GM18502 (cell line): Measurements from ENCODE around the gene GRM8.

Source experiments
- ATAC-seq: cut with Tn5 transposase; IDR thresholded peaks from one replicate; pipeline ENCODE4 v1.9.1; 2021; ENCODE audit warnings: mild to moderate bottlenecking; ENCODE audit not compliant: unreplicated experiment, poor library complexity

The GRM8 gene

DNA sequence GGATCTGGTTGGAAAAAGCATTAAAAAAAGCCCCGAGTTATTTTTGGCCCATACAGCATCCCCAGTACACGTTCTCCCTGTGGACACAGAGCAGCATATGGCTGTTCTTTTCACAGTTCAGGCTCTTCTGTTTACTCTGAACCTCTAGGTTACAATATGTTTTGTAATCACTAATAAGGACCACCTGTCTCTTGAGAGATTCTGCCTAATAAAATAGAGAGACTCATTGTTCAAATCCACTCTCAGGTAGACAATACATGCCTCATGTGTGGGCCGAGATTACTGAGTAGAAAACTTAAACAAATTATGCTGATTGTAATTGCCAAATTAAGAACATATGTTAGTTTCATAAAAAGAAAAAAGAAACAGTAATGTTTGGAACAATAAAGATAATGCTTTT, 647.7 kb downstream of the GRM8 start:
- ATAC-seq, result no peak

DNA sequence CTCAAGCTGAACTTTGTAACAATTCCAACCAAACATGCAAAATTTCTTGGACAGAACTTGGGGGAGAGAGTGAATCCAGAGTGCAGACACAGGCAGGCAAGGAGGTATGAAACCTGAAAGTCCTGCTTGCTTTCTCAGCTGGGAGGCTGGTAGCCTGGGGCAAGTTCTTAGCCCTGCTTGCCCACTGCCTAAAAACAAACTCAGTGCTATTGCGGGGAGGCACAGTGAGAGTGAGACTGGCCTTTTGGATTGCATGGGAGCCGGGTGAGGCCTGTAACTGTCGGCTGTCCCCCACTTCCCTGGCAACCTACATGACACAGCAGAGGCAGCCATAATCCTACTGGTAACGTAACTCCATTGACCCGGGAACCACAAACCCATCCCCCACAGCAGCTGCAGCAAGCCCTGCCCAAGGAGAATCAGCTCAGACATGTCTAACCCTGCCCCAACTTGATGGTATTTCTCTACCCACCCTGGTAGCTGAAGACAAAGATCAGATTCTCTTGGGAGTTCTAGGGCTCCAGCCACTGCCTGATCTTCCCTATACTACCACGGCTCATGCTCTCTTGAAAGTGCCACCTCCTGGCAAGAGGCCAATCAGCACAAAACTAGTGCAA, 663.6 kb downstream of the GRM8 start:
- ATAC-seq, result no peak

DNA sequence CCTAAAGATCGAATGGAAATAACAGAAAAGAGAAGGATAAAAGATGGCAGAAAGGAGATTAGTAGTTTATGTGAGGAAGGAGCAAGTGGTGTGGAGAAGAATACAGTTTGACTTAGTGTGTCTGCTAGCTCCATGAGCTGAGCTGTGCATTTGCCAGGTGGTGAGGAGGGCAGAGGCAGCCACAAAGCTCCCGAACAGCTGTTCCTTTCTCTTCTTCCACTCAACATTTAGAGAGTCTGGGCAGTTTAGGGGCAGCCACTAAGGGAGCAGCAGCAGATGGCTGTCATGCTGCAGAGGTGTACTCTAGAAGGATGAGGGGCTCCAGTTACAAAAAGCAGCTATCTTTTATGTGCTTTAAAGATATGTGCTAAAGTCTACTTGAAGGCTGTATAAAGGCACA, 674.4 kb downstream of the GRM8 start:
- no peak for ATAC-seq

DNA sequence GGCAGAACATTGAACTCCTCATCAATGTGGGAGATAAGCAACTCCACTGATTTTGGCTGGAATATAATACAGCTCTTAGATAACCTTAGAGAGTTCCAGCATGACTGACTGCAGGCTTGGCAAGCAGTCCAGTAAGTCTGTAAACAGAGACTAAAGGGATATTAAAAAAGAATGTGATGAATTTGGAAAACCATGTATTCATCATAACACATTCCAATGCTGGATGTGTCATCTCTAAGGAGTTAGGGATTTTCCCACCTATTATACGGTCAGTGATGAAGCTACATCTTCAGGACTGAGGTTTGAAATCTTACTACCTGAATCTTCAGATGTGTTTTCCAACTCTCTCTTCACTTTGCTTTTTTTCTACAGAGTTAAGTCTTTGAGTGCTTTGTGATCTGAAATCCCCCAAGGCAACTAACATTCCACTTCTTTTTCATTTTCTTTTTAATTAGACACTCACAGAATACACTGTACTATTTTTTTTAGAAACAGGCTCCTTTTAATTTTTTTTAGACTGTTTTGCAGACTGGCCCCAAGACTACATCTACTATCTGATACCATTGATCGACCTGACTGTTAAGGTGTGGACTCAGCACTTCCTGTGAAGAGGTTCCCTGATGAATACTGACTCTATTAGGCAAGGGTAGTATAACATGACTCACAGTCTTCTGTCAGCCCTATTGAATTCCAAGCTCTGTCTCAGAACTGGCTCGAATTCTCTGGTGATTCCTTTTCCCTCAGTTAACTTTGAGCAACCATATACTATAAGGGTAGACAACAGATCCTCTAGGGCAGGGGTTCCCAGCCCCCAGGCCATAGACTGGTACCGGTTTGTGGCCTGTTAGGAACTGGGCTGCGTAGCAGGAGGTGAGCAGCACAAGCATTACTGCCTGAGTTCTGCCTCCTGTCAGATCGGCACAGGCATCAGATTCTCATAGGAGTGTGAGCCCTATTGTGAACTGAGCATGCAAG, 678.2 kb downstream of the GRM8 start:
- peak; percentile 42 for ATAC-seq

DNA sequence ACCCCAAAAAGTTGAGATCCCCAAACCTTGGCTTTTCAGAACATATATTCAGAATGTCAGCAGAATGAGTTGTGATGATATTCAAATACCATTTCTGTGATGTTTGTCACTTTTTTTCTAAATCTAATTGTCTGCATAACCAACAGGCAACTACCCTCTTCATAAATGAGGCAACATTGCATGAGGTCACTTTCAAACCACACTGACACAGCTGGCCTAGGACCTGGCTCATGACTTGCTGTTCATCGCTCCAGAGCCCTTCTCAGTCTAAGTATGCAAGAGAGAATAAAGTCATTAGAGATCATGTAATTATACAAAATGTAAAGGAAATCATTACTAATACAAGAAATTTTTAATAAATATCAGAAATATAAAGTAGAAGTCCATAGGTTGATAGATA, 681.9 kb downstream of the GRM8 start:
- no peak for ATAC-seq

DNA sequence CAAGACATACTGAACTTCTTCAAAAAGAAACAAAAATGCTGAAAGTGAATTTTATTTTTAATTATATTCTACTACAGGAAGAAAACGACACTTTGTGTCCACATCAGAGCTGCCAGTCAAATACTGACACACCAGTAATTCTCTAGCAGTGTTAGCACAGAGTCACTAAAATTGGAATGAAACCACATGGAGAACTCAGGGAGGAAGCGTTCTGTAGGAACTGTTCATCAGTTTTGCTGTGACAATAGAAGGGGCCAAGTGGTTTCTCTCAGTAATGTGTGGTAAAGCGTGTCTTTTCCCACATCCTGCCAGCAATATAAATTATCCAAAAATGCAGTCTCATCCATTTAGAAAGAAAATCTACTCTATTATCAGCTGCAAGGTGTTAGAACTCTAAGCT, 683.3 kb downstream of the GRM8 start:
- ATAC-seq, result peak; percentile 51

DNA sequence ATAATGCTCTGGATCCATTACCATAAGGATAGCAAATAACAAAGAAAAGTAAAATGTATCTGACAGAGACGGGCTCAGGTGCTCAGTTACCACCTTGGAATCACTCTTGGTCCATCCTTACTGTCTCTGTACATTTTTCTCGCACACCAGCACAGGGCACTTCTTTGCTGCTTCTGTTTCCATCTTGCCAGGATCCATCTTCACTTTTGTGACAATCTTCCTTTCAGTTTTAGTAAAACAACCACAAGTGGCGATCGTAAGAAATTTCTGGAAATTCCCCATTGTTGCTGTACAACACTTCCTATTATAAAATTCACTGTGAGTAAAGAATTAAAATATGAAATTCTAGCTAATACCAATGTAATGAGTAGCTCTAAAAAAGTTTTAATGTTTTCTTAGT, 695.5 kb downstream of the GRM8 start:
- peak; percentile 75 for ATAC-seq

- ATAC-seq, result no peak
These were observed 711.3 kb downstream of the GRM8 start for GRCh38 chr7:126541406-126541805.

GRCh38 chr7:126535176-126535575, 717.6 kb downstream of the GRM8 start:
- no peak for ATAC-seq

DNA sequence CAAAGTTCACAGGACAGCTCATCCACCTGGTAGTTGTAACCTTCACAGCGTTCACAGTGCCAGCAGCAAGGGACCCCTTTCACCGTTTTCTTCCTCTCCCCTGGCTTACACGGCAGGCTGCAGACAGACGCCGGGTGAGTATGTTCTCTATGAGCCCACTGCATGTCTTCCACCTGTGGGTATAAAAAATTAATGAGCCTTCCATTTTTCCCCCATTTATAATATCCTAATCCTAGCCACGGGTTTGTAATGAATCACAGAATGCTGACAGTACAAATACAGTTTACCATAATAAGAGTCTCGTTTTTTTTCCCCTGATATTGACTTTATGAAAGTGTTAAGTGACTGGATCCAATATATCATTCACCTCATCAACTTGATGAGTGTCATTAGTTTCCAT, 719.0 kb downstream of the GRM8 start:
- ATAC-seq, result no peak

DNA sequence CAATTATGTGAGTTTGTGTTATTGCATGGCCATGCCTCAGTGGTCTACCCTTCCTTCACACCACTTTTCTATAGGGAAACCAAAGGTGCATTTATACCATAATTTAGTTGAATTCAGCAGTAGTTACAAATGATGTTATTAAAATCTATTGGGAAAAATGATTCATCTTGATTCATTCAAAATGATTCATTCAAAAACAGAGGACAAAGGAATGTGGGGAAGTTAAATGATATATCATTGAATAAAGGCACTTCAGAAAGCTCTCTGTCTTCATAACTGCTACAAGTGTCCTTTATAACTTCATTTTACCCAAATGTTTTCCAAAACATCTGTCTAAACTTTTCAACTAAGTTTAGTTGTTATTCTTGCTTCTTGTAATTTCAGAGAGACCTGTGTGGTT, 722.9 kb downstream of the GRM8 start:
- ATAC-seq, result no peak

GRCh38 chr7:126529254-126529653, 723.5 kb downstream of the GRM8 start:
- ATAC-seq, result peak; percentile 89

DNA sequence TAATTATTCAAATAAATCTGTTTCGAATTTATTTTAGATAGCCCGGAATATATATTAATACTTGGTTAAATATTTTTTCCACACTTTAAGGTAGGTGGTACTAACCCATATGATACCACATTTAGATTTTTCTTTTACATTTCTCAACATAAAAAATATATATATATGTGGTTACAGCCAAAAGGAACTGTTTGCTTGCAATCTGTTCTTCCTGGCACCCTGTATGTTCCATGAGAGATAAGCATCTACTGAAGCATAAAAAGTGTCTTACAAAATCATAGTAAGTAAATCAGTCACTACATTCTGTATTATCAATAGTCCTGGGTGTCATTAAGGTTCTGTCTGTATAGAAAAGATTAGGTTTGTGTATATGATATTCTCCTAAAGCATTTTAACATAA, 726.8 kb downstream of the GRM8 start:
- ATAC-seq, result no peak

DNA sequence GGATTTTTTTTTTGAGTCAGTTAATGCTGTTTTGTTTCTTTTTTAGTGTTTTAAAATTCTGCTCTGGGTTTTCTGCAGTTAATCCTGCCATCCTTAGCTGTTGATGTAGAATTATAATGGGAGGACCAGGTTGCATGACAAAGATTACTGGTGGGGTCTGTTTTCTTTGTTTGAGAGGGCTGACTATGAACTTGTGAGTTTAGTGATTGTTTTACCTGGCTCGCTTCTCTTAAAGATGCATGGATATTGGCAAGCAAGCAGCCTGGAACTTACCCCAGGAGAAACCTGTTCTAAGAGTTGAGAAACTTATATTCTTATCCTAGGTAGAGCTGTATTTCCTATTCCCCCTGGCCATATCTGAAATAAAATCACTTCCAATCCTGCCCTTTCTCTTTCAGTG, 727.8 kb downstream of the GRM8 start:
- ATAC-seq, result no peak

DNA sequence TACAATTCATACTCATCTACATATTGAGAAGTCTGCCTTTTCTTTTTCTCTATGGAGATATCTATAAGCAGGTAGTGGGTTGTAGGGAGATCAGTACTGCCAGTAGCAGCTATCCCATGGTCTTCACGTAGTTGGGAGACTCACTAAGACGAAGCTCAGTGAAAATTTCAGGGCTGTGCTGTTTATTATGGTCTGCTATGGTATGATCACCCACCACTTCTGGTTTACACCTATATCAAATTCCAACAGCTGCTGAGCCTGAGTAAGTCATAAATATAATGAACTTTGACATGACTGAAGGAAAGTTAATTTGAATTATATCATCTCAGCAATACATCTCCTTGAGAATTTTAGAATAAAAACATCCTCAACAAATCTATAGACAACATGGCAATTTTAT, 741.7 kb downstream of the GRM8 start:
- ATAC-seq, result no peak

DNA sequence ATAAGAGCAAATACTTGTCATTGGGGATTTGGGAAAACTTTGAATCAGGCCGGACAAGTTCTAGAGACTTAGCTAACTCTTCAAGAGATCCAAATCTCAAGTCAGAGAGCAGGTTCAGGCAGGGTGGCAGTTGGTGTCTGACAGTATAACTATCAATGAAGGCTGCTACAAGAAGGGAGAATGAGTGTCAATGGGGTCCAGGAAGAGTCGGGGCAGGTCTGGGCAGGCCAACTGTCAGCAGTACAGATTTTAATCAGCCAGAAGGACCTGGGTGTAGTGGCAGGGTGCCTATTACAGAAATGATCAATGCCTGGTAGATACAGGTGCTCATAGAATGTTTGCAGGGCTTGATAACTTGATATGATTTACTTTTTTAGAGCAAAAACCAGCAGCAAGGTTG, 751.1 kb downstream of the GRM8 start:
- ATAC-seq, result no peak

DNA sequence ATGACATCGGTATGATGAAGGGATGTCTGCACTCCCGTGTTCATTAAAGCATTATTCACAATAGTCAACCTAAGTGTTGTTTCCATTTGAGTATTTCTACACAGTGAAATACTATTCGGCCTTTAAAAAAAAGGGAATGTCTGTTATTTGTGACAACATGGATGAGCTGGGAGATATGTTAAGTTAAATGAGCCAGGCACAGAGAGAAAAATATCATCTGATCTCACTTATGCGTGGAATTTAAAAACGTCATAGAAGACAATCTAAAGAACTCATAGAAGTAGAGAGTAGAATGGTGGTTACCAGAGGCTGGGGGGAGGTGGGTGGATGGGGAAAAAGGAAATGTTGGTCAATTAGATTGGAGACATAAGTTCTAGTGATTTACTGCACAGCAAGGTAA, 753.3 kb downstream of the GRM8 start:
- no peak for ATAC-seq

- no peak for ATAC-seq
These were observed 757.0 kb downstream of the GRM8 start for GRCh38 chr7:126495733-126496132.

- ATAC-seq, result no peak
These were observed 757.7 kb downstream of the GRM8 start for GRCh38 chr7:126495001-126495400.

- no peak for ATAC-seq
These were observed 758.9 kb downstream of the GRM8 start for GRCh38 chr7:126493801-126494200.

- no peak for ATAC-seq
These were observed 762.9 kb downstream of the GRM8 start for GRCh38 chr7:126489874-126490273.
